Neural cell (in vitro differentiated cells): Measurements from ENCODE around the gene SEZ6. TPM values are rescaled to one million over a fixed set of nuclear protein-coding genes. Genes with fewer than 3 reads are reported as not detected.

Experiments
- H2AFZ ChIP-seq: fragments of 200-600, 300-800 bp; sonication (generic), shearing (Covaris generic); 2 replicates; pipeline ENCODE4 v1.6.0; 2014; ENCODE audit warnings: low read depth, mild to moderate bottlenecking, antibody characterized with exemption, low read length, moderate library complexity
- H3F3A ChIP-seq: fragments of 200-600 bp; shearing (Covaris generic); 2 replicates; pipeline ENCODE4 v1.6.1; 2016; ENCODE audit warnings: mild to moderate bottlenecking, moderate library complexity, mixed read lengths, antibody characterized with exemption, low read length; ENCODE audit not compliant: insufficient read depth, poor library complexity, severe bottlenecking
- H3K27ac ChIP-seq: fragments of 200-600, 300-800 bp; sonication (generic), shearing (Covaris generic); 2 replicates; pipeline ENCODE4 v1.5.1; 2014; ENCODE audit warnings: mild to moderate bottlenecking, low read length, moderate library complexity
- H3K27me3 ChIP-seq: fragments of 300-800, 200-600 bp; sonication (generic), shearing (Covaris generic); 2 replicates; pipeline ENCODE4 v1.6.0; 2014; ENCODE audit warnings: mild to moderate bottlenecking, low read depth, low read length, moderate library complexity; ENCODE audit not compliant: insufficient read depth
- H3K36me3 ChIP-seq: fragments of 300-800, 200-600 bp; sonication (generic), shearing (Covaris generic); 2 replicates; pipeline ENCODE4 v1.5.1; 2014; ENCODE audit warnings: mild to moderate bottlenecking, antibody characterized with exemption, low read length, moderate library complexity; ENCODE audit not compliant: insufficient read depth
- H3K4me2 ChIP-seq: fragments of 300-800, 200-600 bp; sonication (generic), shearing (Covaris generic); 2 replicates; pipeline ENCODE4 v1.6.0; 2014; ENCODE audit warnings: mild to moderate bottlenecking, low read length
- H3K4me3 ChIP-seq: fragments of 300-800, 200-600 bp; sonication (generic), shearing (Covaris generic); 2 replicates; pipeline ENCODE4 v1.5.1; 2014; ENCODE audit warnings: mild to moderate bottlenecking, low read length, moderate library complexity
- H3K79me2 ChIP-seq: fragments of 200-600 bp; shearing (Covaris generic); replicated peaks from 2 replicates; pipeline ENCODE4 v1.6.0; 2014; ENCODE audit warnings: mild to moderate bottlenecking, low read length, moderate library complexity; ENCODE audit not compliant: insufficient read depth
- H3K9ac ChIP-seq: fragments of 300-800, 200-600 bp; sonication (generic), shearing (Covaris generic); 2 replicates; pipeline ENCODE4 v1.6.1; 2016; ENCODE audit warnings: mild to moderate bottlenecking, low read length, mixed read lengths
- H3K9me2 ChIP-seq: fragments of 200-600 bp; shearing (Covaris generic); 2 replicates; pipeline ENCODE4 v1.6.1; 2016; ENCODE audit warnings: mild to moderate bottlenecking, low read length, mixed read lengths; ENCODE audit not compliant: insufficient read depth
- H3K9me3 ChIP-seq: fragments of 200-600, 300-800 bp; sonication (generic), shearing (Covaris generic); 2 replicates; pipeline ENCODE4 v1.6.1; 2016; ENCODE audit warnings: mild to moderate bottlenecking, mixed run types, low read length, moderate library complexity, mixed read lengths
- H4K20me1 ChIP-seq: fragments of 200-600 bp; shearing (Covaris generic); 2 replicates; pipeline ENCODE4 v1.6.1; 2016; ENCODE audit warnings: mild to moderate bottlenecking, mixed run types; ENCODE audit not compliant: insufficient read depth
- EP300 ChIP-seq: fragments of 450-650 bp; conservative IDR thresholded peaks from 2 replicates; pipeline ENCODE4 v1.6.1; 2014; ENCODE audit warnings: antibody characterized with exemption, mild to moderate bottlenecking, moderate library complexity; ENCODE audit not compliant: poor library complexity, severe bottlenecking
- EZH2 ChIP-seq: fragments of 200-600, 300-800 bp; shearing (Covaris generic), sonication (generic); IDR thresholded peaks from 2 replicates; pipeline ENCODE4 v1.6.1; 2014; ENCODE audit warnings: antibody characterized with exemption, low read length, borderline replicate concordance, mild to moderate bottlenecking; ENCODE audit not compliant: insufficient read depth, poor library complexity, severe bottlenecking
- MXI1 ChIP-seq: fragments of 450-650 bp; conservative IDR thresholded peaks from 2 replicates; pipeline ENCODE4 v1.6.1; 2014; ENCODE audit warnings: antibody characterized with exemption, mild to moderate bottlenecking; ENCODE audit not compliant: poor library complexity, severe bottlenecking
- POLR2AphosphoS5 ChIP-seq: IDR thresholded peaks from 2 replicates; pipeline ENCODE4 v1.6.1; 2012
- RAD21 ChIP-seq: fragments of 450-650 bp; conservative IDR thresholded peaks from 2 replicates; pipeline ENCODE4 v1.6.1; 2014; ENCODE audit warnings: antibody characterized with exemption, mild to moderate bottlenecking, moderate library complexity
- REST ChIP-seq: IDR thresholded peaks from 2 replicates; pipeline ENCODE4 v1.6.1; 2012; ENCODE audit warnings: borderline replicate concordance
- SMC3 ChIP-seq: fragments of 450-650 bp; conservative IDR thresholded peaks from 2 replicates; pipeline ENCODE4 v1.6.1; 2014; ENCODE audit warnings: antibody characterized with exemption, mild to moderate bottlenecking, moderate library complexity; ENCODE audit not compliant: poor library complexity
- TAF1 ChIP-seq: IDR thresholded peaks from 2 replicates; pipeline ENCODE4 v1.6.1; 2012; ENCODE audit warnings: low read depth
- polyA plus RNA-seq: library from polyadenylated mRNA; depleted of rRNA; stranded (reverse); fragments of >200 nt; gene quantifications from 2 replicates; pipeline ENCODE4 v1.2.3, GENCODE V29; 2014
- TF ChIP-seq, protein P1 (sequence below): fragments of 450-650 bp; IDR thresholded peaks from 2 replicates; pipeline ENCODE4 v1.5.1; 2014; ENCODE audit warnings: antibody characterized with exemption, mild to moderate bottlenecking, moderate library complexity; ENCODE audit not compliant: poor library complexity, severe bottlenecking

The SEZ6 gene
- polyA plus RNA-seq, 1 donor from 2014 or later = 15.1 TPM

DNA sequence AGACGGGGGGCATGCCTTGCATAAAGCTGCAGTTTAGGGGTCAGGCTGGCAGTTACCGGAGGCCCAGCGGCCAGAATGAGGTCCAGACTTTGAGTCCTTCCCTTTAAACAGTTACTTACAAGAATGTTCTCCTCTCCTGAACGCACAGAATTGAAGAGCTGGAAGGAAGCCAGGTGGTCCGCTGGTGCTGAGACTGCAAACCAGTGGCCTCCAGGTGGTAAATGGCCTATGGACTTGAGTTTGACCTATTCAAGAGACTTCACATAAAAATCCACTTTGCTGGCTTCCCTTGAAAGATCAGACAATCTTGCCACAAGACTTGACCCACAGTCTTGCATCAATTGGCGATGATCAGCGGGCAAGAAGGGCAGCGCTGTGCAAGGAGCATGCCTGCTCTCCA lies 14.7 kb upstream of the SEZ6 start:
- Histone ChIP-seq H3K79me2 (no peaks in the 10 kb centered on the region), H3K9me2 (no peaks in the 10 kb centered on the region), H4K20me1 (no peaks in the 10 kb centered on the region), H2AFZ (no peak overlapping the region), H3K36me3 (no peaks in the 10 kb centered on the region), H3K27me3 (no peaks in the 10 kb centered on the region), H3K27ac (no peak overlapping the region), H3K4me3 (no peak overlapping the region), H3K4me2 (no peak overlapping the region), H3F3A (no peaks in the 10 kb centered on the region), H3K9me3 (no peaks in the 10 kb centered on the region), H3K9ac (no peak overlapping the region)
- TF ChIP-seq SMC3 (no peak), POLR2AphosphoS5 (no peak), RAD21 (no peak), REST (no peak), EP300 (no peak), TAF1 (no peak), EZH2 (no peak), MXI1 (no peak)
- TF ChIP-seq, protein P1, sequence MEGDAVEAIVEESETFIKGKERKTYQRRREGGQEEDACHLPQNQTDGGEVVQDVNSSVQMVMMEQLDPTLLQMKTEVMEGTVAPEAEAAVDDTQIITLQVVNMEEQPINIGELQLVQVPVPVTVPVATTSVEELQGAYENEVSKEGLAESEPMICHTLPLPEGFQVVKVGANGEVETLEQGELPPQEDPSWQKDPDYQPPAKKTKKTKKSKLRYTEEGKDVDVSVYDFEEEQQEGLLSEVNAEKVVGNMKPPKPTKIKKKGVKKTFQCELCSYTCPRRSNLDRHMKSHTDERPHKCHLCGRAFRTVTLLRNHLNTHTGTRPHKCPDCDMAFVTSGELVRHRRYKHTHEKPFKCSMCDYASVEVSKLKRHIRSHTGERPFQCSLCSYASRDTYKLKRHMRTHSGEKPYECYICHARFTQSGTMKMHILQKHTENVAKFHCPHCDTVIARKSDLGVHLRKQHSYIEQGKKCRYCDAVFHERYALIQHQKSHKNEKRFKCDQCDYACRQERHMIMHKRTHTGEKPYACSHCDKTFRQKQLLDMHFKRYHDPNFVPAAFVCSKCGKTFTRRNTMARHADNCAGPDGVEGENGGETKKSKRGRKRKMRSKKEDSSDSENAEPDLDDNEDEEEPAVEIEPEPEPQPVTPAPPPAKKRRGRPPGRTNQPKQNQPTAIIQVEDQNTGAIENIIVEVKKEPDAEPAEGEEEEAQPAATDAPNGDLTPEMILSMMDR = no peak

DNA sequence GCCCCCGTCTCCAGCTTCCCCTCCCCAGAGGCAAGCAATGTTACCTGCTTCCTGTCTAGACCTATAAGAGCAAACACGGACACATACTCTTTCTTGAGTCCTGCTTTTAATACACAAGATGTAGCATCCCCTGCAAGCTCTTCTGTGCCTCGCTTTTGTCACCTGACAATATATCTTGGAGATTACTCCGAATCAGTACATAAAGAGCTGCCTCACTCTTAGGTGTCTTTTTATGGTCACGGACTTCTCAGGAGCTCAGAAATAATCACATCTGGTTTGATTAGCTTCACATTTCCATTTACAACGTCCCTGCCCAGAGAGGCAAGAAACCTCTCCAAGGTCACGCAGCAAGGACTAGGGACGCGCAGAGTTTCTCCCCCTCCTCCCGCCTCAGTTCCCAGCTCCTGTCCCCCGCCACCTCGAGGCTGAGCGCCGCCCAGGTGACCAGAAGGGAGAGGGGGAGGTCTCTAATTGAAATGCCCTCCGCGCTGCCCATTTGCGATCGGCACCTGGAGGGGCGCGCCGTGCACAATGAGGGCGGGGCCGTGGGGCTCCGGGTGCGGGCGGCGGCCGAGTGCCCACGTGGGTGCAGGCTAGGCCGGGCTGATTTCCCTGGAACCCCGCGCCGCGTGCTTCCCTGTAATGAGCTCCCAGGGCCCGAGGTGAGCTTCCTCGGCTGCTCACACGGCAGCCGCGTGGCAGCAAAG lies 13.8 kb upstream of the SEZ6 start:
- peak overlapping the region; percentile 20 for H3K9ac ChIP-seq
- H3K9me2 ChIP-seq = no peaks in the 10 kb centered on the region
- no peaks in the 10 kb centered on the region for H3K9me3 ChIP-seq
- H2AFZ ChIP-seq = no peak overlapping the region
- no peaks in the 10 kb centered on the region for H4K20me1 ChIP-seq
- no peaks in the 10 kb centered on the region for H3K79me2 ChIP-seq
- no peaks in the 10 kb centered on the region for H3K36me3 ChIP-seq
- peak overlapping the region; percentile 44 for H3K4me3 ChIP-seq
- H3K4me2 ChIP-seq = no peak overlapping the region
- TF ChIP-seq, protein P1 = peak; percentile 17
- TF ChIP-seq MXI1 (peak; percentile 60), EZH2 (no peak)
- H3K27me3 ChIP-seq = no peaks in the 10 kb centered on the region
- H3K27ac ChIP-seq = no peak overlapping the region
- no peaks in the 10 kb centered on the region for H3F3A ChIP-seq
